ENCODE results near the gene SH3RF1. TPM values are rescaled to one million over a fixed set of nuclear protein-coding genes. Genes with fewer than 3 reads are reported as not detected.
"Not testable (repeated sequence)": the region's sequence is repeated elsewhere in the genome, so short reads cannot be mapped to it uniquely, and the experiment has no call there.

The SH3RF1 gene
- polyA plus RNA-seq (ENCODE audit: insufficient read length in 3 of 3): 10 to 100 TPM; 30.0 to 34.9 (median 30.1) TPM

DNA sequence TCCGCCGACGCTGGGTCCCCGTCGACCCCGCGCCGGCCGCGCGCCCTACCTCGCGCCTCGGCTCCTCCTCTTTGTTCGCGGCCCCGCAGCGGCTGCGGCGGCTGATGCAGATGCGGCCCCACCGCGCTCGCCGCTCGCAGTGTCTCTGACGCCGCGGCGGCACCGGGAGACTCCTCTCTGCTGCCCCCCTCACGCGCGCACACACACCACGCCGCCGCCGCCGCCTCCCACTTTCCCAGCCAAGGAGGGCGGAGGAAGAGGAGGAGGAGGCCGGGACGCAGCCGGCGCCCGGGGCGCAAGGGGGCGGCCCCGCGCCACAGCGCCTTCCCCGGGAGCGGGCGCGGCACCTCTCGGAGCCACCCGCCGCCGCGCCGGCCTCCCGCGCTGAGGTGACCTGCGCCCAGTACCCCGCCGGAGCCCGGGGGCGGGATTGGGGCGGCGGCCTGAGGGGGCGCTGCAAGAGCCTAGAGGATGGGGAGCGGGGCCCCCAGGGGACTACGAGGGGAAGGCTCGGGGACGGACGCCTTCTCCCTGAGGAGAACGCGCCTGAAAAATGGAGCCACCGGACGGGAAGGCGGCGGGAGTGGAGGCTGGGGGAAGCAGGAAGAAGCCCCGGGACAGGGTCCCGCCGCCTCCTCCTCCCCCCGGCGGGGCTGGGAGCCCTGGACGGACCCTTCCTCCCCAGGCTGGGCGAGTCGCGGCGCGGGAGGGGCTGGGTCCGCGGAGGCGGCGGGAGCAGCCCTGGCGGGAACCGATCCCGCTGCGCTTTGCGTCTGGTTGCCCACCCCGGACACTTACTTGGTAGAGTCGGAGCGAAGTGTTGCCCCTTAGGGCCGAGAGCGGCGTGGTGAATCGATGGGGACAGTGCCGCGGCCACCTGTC lies at the start of gene SH3RF1:
Gene SH3RF1, minus strand, starts transcription at position 147 of the 882 bp plus-strand sequence. CDS start 1,744 bp downstream, outside the sequence.
- peak in 1 of 3 donors; percentile 69 for DNase-seq (ENCODE audit: low read depth in 3 of 3, low spot score in 2 of 3)

DNA sequence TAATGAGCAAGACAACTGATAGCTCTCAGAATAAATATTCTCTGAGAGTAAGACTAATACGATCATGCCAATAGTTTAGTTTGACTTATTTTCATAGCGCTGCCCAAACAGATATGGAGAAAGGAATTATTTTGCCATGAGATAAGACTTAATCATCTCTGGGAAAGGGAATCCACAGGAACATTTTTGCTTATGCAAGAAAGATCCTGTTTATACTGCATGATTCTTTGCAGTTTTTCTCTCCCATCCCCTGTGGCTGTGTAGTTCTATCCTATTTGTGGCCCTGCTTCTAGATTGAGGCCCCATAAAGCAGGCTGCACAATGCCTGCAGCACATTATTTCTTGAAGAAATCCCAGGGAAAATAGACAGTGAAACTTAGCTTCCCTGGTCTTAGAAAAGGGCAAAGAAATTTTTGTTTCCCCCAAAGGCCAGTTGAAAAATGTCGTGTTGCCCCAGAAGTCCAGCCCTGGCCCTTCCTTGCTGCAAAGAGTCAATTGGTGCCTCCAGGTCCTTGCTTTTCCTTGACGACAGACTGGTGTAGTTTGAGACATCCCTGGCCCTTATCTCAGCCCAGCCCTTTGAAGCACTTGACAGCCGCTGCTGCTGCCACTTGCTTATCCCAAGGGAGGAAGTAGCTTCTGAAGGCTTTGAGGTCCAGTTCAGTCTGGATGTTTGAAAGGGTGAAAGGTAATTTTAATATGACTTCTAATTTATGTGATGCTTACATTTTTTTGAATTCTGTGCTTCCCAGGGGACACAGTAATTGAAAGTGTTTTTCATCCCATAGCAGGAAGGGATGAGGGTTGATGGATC lies 45.0 kb upstream of the SH3RF1 start:
- DNase-seq (ENCODE audit: low read depth in 3 of 3, low spot score in 2 of 3): no peak

- peak; percentile 29 to 53 (median 47) for DNase-seq (ENCODE audit: low read depth in 3 of 3, low spot score in 2 of 3)
These were observed 44.1 kb upstream of the SH3RF1 start for GRCh38 chr4:169314906-169315305.

- no peak for DNase-seq (ENCODE audit: low read depth in 3 of 3, low spot score in 2 of 3)
These were observed 43.0 kb upstream of the SH3RF1 start for GRCh38 chr4:169313732-169314131.

GRCh38 chr4:169312690-169313422 lies 42.1 kb upstream of the SH3RF1 start:
- DNase-seq (ENCODE audit: low read depth in 3 of 3, low spot score in 2 of 3): no peak

GRCh38 chr4:169311643-169312365 lies 41.0 kb upstream of the SH3RF1 start:
- peak in 2 of 3 donors; percentile 33 to 34 for DNase-seq (ENCODE audit: low read depth in 3 of 3, low spot score in 2 of 3)

GRCh38 chr4:169309326-169309967 lies 38.7 kb upstream of the SH3RF1 start:
- no peak for DNase-seq (ENCODE audit: low read depth in 3 of 3, low spot score in 2 of 3)

GRCh38 chr4:169307576-169307975 lies 36.8 kb upstream of the SH3RF1 start:
- no peak for DNase-seq (ENCODE audit: low read depth in 3 of 3, low spot score in 2 of 3)

- no peak for DNase-seq (ENCODE audit: low read depth in 3 of 3, low spot score in 2 of 3)
These were observed 34.9 kb upstream of the SH3RF1 start for GRCh38 chr4:169305651-169306050.

DNA sequence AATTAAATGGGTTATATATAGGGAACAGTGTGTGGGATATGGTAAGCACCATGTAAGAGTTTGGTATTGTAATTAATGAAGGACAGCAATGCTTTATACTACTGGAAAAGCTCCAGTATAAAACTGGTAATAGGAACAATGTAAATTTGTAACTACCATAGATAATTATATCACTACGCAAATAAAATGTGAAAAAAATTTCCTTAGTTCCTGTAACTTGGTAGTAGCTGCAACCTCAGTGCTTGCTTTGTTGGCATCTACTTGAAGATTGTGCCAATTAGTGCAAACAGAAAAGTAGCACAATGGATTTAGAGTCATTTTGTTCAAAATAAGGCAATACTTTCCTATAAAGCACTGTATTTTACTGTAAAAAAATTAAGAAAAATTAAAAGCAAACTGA lies 34.4 kb upstream of the SH3RF1 start:
- no peak for DNase-seq (ENCODE audit: low read depth in 3 of 3, low spot score in 2 of 3)

GRCh38 chr4:169295822-169296221 lies 25.1 kb upstream of the SH3RF1 start:
- no peak for DNase-seq (ENCODE audit: low read depth in 3 of 3, low spot score in 2 of 3)

DNA sequence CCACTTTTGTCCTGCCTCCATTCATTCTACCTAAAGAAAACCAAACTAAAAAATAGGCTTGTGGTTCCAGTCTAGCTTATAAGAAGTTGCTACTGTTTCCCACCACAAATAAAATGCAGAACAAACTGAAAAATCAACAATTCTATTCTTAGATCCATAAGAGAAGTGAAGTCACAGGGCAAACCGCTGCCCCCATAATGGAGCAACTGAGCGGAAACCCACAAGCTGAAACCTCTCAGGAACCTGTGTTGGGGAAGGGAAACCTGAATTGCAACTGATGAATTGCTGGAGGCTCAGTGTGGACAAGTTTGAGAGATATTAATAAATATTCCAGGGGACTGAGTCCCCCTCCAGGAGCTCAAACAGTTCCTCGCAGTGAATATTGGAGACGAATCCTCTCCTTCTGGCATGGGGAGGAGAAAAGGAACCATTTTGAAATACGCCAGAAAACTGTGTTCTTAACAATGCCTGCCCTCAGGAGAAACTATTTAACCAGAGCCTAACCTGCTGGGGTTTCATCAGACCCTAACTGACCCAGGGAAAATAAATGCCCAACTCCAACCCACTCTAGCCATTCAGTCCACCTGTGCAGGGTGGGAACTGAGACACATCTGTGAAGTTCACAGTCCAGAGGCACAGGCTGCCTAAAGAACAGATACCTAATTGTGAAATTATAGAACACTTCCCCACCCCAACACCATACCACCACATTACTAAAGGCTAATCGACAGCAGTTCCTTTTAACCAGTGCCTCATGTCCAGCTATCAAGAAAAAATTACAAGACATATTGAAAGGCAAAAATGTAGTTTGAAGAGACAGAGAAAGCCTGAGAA lies 22.8 kb upstream of the SH3RF1 start:
- no peak for DNase-seq (ENCODE audit: low read depth in 3 of 3, low spot score in 2 of 3)

DNA sequence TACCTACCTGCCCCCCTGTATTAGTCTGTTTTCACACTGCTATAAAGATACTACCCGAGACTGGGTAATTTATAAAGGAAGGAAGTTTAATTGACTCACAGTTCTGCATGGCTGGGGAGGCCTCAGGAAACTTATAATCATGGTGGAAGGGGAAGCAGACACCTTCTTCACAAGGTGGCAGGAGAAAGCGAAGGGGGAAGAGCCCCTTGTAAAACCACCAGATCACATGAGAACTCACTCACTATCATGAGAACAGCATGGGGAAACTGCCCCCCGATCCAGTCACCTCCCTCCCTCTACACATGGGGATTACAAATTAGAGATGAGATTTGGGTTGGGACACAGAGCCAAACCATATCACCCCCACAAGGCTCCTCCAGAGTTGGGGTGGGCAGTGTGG lies 17.2 kb upstream of the SH3RF1 start:
- DNase-seq (ENCODE audit: low read depth in 3 of 3, low spot score in 2 of 3): not testable (repeated sequence)

DNA sequence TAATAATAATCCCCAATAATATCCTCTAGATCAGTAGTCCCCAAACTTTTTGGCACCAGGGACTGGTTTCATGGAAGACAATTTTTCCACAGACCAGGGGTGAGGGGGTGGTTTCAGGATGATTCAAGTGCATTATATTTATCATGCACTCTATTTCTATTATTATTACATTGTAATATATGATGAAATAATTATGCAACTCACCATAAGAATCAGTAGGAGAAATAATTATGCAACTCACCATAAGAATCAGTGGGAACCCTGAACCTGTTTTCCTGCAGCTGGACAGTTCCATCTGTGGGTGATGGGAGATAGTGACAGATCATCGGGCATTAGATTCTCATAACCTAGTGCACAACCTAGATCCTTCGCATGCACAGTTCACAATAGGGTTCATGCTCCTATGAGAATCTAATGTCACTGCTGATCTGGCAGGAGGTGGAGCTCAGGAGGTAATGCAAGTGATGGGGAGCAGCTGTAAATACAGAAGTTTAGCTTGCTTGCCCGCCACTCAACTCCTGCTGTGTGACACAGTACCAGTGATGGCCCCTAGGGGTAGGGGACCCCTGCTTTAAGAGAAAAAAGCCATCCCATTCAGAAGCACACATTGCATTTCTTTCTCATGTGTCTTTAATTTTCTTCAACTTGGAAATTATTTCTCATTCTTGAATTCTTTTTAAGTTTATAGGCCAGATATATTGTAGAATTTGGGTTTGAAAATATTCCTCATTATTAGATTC lies 16.0 kb upstream of the SH3RF1 start:
- no peak for DNase-seq (ENCODE audit: low read depth in 3 of 3, low spot score in 2 of 3)

GRCh38 chr4:169283114-169283509 lies 12.4 kb upstream of the SH3RF1 start:
- DNase-seq (ENCODE audit: low read depth in 3 of 3, low spot score in 2 of 3): no peak

GRCh38 chr4:169282429-169283113 lies 11.8 kb upstream of the SH3RF1 start:
- DNase-seq (ENCODE audit: low read depth in 3 of 3, low spot score in 2 of 3): no peak

GRCh38 chr4:169279108-169279507 lies 8.4 kb upstream of the SH3RF1 start:
- no peak for DNase-seq (ENCODE audit: low read depth in 3 of 3, low spot score in 2 of 3)

DNA sequence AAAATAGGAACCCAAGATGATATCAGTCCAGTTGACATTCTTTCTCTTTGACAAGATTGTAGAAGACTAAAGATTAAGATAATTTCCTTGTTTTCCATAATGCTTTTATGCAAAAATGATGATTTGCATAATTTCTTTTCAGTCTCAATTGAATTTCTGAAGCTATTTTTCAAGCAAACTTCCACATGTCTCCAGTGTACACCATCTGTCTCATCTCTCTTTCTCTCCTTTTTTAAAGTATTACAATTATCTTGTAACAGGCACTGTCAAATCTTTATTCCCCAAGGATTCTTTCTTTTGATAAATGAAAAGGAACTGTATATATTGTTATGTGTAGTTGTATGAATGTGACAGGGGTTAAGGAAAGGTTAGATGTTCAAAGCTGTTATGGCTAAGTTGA lies 7.9 kb upstream of the SH3RF1 start:
- DNase-seq (ENCODE audit: low read depth in 3 of 3, low spot score in 2 of 3): no peak
